HEK293 (cell line): ENCODE results near the gene MAN1B1.

ENCODE experiments used
- EGR2 ChIP-seq: fragments of 450-650 bp; formaldehyde crosslinking; IDR thresholded peaks from 2 replicates; pipeline ENCODE4 v1.5.1; 2016; ENCODE audit warnings: low read depth, missing biosample characterization, missing genetic modification characterization
- GLI2 ChIP-seq: fragments of 450-650 bp; formaldehyde crosslinking; IDR thresholded peaks from 2 replicates; pipeline ENCODE4; 2017; ENCODE audit warnings: missing biosample characterization, missing genetic modification characterization, low read depth, borderline replicate concordance
- GLIS1 ChIP-seq: fragments of 450-650 bp; formaldehyde crosslinking; IDR thresholded peaks from 2 replicates; pipeline ENCODE4 v1.5.1; 2016; ENCODE audit warnings: missing biosample characterization, missing genetic modification characterization
- KLF1 ChIP-seq: fragments of 450-650 bp; formaldehyde crosslinking; IDR thresholded peaks from 2 replicates; pipeline ENCODE4 v1.5.1; 2016; ENCODE audit warnings: missing biosample characterization, missing genetic modification characterization
- KLF10 ChIP-seq: fragments of 450-650 bp; IDR thresholded peaks from 2 replicates; pipeline ENCODE4 v1.5.1; 2018; ENCODE audit warnings: missing biosample characterization, mild to moderate bottlenecking, missing genetic modification characterization
- SCRT1 ChIP-seq: fragments of 450-650 bp; formaldehyde crosslinking; IDR thresholded peaks from 2 replicates; pipeline ENCODE4 v1.5.1; 2016; ENCODE audit warnings: missing biosample characterization, missing genetic modification characterization, borderline replicate concordance
- TSHZ1 ChIP-seq: fragments of 450-650 bp; formaldehyde crosslinking; IDR thresholded peaks from 2 replicates; pipeline ENCODE4 v1.5.1; 2016; ENCODE audit warnings: missing biosample characterization, missing genetic modification characterization, borderline replicate concordance
- ZBTB20 ChIP-seq: fragments of 450-650 bp; formaldehyde crosslinking; IDR thresholded peaks from 2 replicates; pipeline ENCODE4 v1.5.1; 2016; ENCODE audit warnings: missing biosample characterization, missing genetic modification characterization
- ZBTB26 ChIP-seq: fragments of 450-650 bp; formaldehyde crosslinking; optimal IDR thresholded peaks from 2 replicates; pipeline ENCODE3; 2016; ENCODE audit warnings: missing biosample characterization, mild to moderate bottlenecking, missing genetic modification characterization
- ZNF169 ChIP-seq: fragments of 450-650 bp; formaldehyde crosslinking; IDR thresholded peaks from 2 replicates; pipeline ENCODE4 v1.5.1; 2016; ENCODE audit warnings: missing biosample characterization, missing genetic modification characterization
- ZNF214 ChIP-seq: fragments of 450-650 bp; formaldehyde crosslinking; IDR thresholded peaks from 2 replicates; pipeline ENCODE4 v1.5.1; 2017; ENCODE audit warnings: missing biosample characterization, mild to moderate bottlenecking, missing genetic modification characterization, borderline replicate concordance
- ZNF558 ChIP-seq: fragments of 450-650 bp; formaldehyde crosslinking; IDR thresholded peaks from 2 replicates; pipeline ENCODE4 v1.5.1; 2016; ENCODE audit warnings: missing biosample characterization, missing genetic modification characterization
- ZNF791 ChIP-seq: fragments of 450-650 bp; formaldehyde crosslinking; IDR thresholded peaks from 2 replicates; pipeline ENCODE4 v1.5.1; 2016; ENCODE audit warnings: missing biosample characterization, missing genetic modification characterization
- ZSCAN4 ChIP-seq: fragments of 450-650 bp; formaldehyde crosslinking; IDR thresholded peaks from 2 replicates; pipeline ENCODE4 v1.5.1; 2017; ENCODE audit warnings: missing biosample characterization, missing genetic modification characterization
- ZXDB ChIP-seq: fragments of 450-650 bp; formaldehyde crosslinking; IDR thresholded peaks from 2 replicates; pipeline ENCODE4 v1.5.1; 2016; ENCODE audit warnings: missing biosample characterization, missing genetic modification characterization
- TF ChIP-seq, protein P1 (sequence below): fragments of 450-650 bp; formaldehyde crosslinking; IDR thresholded peaks from 2 replicates; pipeline ENCODE4 v1.5.1; 2016; ENCODE audit warnings: missing biosample characterization, missing genetic modification characterization
- TF ChIP-seq, protein P2 (sequence below): fragments of 450-650 bp; formaldehyde crosslinking; conservative IDR thresholded peaks from 2 replicates; pipeline ENCODE4 v1.5.1; 2016; ENCODE audit warnings: low read depth, missing biosample characterization, missing genetic modification characterization
- TF ChIP-seq, protein P3 (sequence below): fragments of 450-650 bp; formaldehyde crosslinking; IDR thresholded peaks from 2 replicates; pipeline ENCODE4 v1.5.1; 2017; ENCODE audit warnings: missing biosample characterization, missing genetic modification characterization
- TF ChIP-seq, protein P4 (sequence below): fragments of 450-650 bp; formaldehyde crosslinking; IDR thresholded peaks from 2 replicates; pipeline ENCODE4 v1.5.1; 2016; ENCODE audit warnings: missing biosample characterization, missing genetic modification characterization

Gene MAN1B1

GRCh38 chr9:137067860-137068538 lies 18.8 kb upstream of the MAN1B1 start (continued):
- TF ChIP-seq GLI2 (tag by site-specific recombination) (no peak), SCRT1 (tag by site-specific recombination) (no peak), ZSCAN4 (tag by site-specific recombination) (no peak), TSHZ1 (tag by site-specific recombination) (no peak), KLF1 (tag by site-specific recombination) (0 out of 2 replicates have a peak, but pooled peaks have one; percentile 9), ZBTB26 (tag by site-specific recombination) (no peak), EGR2 (tag by site-specific recombination) (no peak), ZNF169 (tag by site-specific recombination) (no peak), ZNF558 (tag by site-specific recombination) (no peak), ZBTB20 (tag by site-specific recombination) (peak; percentile 73), ZNF214 (tag by site-specific recombination) (no peak), KLF10 (peak; percentile 47; the same call in 1 of the 2 replicates), GLIS1 (tag by site-specific recombination) (no peak), ZNF791 (tag by site-specific recombination) (no peak), ZXDB (tag by site-specific recombination) (0 out of 2 replicates have a peak, but pooled peaks have one; percentile 23)
- TF ChIP-seq, protein P1, sequence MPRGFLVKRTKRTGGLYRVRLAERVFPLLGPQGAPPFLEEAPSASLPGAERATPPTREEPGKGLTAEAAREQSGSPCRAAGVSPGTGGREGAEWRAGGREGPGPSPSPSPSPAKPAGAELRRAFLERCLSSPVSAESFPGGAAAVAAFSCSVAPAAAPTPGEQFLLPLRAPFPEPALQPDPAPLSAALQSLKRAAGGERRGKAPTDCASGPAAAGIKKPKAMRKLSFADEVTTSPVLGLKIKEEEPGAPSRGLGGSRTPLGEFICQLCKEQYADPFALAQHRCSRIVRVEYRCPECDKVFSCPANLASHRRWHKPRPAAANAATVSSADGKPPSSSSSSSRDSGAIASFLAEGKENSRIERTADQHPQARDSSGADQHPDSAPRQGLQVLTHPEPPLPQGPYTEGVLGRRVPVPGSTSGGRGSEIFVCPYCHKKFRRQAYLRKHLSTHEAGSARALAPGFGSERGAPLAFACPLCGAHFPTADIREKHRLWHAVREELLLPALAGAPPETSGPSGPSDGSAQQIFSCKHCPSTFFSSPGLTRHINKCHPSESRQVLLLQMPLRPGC (tag by site-specific recombination) = no peak
- TF ChIP-seq, protein P2, sequence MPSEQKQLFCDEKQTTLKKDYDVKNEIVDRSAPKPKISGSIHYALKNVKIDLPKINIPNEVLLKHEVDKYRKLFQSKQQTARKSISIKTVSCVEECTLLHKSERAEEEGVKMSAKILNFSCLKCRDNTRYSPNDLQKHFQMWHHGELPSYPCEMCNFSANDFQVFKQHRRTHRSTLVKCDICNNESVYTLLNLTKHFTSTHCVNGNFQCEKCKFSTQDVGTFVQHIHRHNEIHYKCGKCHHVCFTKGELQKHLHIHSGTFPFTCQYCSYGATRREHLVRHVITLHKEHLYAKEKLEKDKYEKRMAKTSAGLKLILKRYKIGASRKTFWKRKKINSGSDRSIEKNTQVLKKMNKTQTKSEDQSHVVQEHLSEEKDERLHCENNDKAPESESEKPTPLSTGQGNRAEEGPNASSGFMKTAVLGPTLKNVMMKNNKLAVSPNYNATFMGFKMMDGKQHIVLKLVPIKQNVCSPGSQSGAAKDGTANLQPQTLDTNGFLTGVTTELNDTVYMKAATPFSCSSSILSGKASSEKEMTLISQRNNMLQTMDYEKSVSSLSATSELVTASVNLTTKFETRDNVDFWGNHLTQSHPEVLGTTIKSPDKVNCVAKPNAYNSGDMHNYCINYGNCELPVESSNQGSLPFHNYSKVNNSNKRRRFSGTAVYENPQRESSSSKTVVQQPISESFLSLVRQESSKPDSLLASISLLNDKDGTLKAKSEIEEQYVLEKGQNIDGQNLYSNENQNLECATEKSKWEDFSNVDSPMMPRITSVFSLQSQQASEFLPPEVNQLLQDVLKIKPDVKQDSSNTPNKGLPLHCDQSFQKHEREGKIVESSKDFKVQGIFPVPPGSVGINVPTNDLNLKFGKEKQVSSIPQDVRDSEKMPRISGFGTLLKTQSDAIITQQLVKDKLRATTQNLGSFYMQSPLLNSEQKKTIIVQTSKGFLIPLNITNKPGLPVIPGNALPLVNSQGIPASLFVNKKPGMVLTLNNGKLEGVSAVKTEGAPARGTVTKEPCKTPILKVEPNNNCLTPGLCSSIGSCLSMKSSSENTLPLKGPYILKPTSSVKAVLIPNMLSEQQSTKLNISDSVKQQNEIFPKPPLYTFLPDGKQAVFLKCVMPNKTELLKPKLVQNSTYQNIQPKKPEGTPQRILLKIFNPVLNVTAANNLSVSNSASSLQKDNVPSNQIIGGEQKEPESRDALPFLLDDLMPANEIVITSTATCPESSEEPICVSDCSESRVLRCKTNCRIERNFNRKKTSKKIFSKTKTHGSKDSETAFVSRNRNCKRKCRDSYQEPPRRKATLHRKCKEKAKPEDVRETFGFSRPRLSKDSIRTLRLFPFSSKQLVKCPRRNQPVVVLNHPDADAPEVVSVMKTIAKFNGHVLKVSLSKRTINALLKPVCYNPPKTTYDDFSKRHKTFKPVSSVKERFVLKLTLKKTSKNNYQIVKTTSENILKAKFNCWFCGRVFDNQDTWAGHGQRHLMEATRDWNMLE (tag by site-specific recombination) = no peak
- TF ChIP-seq, protein P3, sequence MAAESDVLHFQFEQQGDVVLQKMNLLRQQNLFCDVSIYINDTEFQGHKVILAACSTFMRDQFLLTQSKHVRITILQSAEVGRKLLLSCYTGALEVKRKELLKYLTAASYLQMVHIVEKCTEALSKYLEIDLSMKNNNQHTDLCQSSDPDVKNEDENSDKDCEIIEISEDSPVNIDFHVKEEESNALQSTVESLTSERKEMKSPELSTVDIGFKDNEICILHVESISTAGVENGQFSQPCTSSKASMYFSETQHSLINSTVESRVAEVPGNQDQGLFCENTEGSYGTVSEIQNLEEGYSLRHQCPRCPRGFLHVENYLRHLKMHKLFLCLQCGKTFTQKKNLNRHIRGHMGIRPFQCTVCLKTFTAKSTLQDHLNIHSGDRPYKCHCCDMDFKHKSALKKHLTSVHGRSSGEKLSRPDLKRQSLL (tag by site-specific recombination) = peak; percentile 63; the same call in 1 of the 2 replicates
- TF ChIP-seq, protein P4, sequence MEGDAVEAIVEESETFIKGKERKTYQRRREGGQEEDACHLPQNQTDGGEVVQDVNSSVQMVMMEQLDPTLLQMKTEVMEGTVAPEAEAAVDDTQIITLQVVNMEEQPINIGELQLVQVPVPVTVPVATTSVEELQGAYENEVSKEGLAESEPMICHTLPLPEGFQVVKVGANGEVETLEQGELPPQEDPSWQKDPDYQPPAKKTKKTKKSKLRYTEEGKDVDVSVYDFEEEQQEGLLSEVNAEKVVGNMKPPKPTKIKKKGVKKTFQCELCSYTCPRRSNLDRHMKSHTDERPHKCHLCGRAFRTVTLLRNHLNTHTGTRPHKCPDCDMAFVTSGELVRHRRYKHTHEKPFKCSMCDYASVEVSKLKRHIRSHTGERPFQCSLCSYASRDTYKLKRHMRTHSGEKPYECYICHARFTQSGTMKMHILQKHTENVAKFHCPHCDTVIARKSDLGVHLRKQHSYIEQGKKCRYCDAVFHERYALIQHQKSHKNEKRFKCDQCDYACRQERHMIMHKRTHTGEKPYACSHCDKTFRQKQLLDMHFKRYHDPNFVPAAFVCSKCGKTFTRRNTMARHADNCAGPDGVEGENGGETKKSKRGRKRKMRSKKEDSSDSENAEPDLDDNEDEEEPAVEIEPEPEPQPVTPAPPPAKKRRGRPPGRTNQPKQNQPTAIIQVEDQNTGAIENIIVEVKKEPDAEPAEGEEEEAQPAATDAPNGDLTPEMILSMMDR (tag by site-specific recombination) = peak; percentile 62
